Measurements from ENCODE around the gene ALKBH7.
"Not testable (repeated sequence)": the region's sequence is repeated elsewhere in the genome, so short reads cannot be mapped to it uniquely, and the experiment has no call there.

Gene ALKBH7

GRCh38 chr19:6372594-6373095 is at the start of gene ALKBH7:
TSS of gene ALKBH7 (plus strand) at chr19:6372794. CDS start at chr19:6372821, 27 bp downstream.
- peak; percentile 100 for DNase-seq

- no peak for DNase-seq
These were observed 47.8 kb upstream of the ALKBH7 start for GRCh38 chr19:6324757-6325156.

DNA sequence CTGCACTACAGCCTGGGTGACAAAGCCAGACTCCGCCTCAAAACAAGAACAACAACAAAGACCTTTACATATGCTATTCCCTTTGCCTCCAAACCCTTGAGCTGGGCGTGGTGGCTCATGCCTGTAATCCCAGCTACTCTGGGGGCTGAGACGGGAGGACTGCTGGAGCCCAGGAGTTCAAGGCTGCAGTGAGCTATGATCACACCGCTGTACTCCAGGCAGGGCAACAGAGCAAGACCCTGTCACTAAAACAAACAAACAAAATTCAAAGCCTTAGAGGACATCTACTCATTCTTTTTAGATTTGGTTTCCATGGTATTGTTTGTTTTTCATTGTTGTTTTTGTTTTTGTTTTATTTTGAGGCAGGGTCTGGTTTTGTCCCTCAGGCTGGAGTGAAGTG is 47.0 kb upstream of the ALKBH7 start:
- no peak for DNase-seq

- DNase-seq: no peak
These were observed 45.8 kb upstream of the ALKBH7 start for GRCh38 chr19:6326815-6327214.

DNA sequence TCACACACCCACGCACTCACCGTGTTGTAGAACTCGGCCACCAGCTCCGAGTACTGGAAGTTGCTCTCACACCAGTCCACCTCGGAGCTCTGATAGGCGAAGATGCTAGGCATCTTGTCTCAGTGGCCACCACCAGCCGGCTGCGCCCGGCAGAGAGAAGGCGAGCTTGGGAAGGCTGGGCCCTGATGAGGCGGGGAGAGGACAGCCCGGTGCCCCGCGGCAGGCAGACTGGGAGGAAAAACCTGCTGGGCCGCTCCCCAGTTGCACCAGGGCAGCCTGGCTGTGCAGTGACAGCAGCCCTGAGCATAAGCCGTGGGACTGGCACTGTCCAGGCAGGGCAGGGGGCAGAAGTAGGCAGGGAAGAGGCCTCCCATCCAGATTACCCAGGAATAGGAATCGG is 39.2 kb upstream of the ALKBH7 start, which contains the start of gene ACER1:
ACER1 (minus strand) TSS at position 174 of the 400 bp plus-strand sequence; CDS start at position 113, 61 bp downstream.
- DNase-seq: no peak

DNA sequence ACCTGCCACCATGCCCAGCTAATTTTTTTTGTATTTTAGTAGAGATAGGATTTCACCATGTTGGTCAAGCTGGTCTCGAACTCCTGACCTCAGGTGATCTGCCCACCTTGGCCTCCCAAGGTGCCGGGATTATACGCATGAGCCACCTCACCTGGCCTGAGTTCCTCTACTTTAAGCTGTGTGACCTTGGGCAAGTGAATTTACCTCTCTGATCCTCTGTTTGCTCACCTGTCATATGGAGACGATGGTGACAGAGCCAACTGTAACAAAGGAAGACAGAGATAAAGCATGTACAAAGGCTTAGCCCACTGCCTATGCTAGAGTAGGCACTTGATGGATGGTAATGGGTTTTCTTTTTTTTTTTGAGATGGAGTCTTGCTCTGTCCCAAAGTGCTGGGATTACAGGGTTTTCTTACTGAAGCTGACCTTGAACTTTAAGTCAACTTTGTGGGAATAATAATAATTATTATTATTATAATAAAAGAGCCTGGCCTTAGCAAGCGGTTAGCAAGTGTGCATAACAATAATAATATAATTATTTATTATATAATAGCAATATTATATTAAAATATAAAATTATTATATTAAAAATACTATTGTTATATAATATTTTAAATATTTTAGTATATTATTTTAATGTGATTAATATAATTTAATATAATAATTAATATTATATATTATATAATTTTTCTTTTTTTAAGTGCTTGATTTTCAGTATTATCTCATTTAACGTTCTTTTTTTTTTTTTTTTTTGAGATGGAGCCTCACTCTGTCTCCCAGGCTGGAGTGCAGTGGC is 37.9 kb upstream of the ALKBH7 start:
- no peak for DNase-seq

GRCh38 chr19:6340493-6341201 is 31.9 kb upstream of the ALKBH7 start:
- DNase-seq: no peak

DNA sequence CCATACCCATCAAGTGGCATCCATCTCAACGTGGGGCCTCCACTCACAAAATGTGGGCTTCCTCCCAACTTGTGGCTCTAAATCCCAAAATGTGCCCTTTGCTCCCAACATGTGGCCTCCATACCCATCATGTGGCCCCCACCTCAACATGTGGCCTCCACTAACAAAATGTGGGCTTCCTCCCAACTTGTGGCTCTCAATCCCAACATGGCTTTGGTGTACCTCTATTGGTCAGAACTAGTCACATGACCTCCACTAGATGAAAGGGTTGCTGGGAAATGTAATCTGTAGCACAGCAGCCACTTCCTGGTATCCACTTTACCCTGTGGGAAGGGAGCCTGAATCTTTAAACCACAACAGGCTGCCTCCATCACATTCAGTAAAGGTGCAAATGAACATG is 29.1 kb upstream of the ALKBH7 start:
- DNase-seq: peak; percentile 30

DNA sequence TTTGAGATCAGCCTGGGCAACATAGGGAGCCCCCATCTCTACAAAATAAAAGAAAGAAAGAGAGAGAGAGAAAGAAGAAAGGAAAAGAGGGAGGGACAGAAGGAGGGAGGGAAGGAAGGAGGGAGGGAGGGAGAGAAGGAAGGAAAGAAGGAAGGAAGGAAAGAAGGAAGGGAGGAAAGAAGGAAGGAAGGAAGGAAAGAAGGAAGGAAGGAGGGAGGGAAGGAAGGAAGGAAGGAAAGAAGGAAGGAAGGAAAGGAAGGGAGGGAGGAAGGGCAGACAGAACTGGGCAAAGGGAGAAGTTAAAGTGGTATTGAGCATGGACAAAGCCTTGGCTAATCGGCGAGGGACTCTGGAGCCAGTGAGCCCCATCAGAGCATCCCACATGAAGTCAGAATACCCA is 23.3 kb upstream of the ALKBH7 start:
- not testable (repeated sequence) for DNase-seq

GRCh38 chr19:6350688-6351087 is 21.9 kb upstream of the ALKBH7 start:
- no peak for DNase-seq

- DNase-seq: no peak
These were observed 20.0 kb upstream of the ALKBH7 start for GRCh38 chr19:6352381-6353165.

- no peak for DNase-seq
These were observed 18.4 kb upstream of the ALKBH7 start for GRCh38 chr19:6354098-6354674.

DNA sequence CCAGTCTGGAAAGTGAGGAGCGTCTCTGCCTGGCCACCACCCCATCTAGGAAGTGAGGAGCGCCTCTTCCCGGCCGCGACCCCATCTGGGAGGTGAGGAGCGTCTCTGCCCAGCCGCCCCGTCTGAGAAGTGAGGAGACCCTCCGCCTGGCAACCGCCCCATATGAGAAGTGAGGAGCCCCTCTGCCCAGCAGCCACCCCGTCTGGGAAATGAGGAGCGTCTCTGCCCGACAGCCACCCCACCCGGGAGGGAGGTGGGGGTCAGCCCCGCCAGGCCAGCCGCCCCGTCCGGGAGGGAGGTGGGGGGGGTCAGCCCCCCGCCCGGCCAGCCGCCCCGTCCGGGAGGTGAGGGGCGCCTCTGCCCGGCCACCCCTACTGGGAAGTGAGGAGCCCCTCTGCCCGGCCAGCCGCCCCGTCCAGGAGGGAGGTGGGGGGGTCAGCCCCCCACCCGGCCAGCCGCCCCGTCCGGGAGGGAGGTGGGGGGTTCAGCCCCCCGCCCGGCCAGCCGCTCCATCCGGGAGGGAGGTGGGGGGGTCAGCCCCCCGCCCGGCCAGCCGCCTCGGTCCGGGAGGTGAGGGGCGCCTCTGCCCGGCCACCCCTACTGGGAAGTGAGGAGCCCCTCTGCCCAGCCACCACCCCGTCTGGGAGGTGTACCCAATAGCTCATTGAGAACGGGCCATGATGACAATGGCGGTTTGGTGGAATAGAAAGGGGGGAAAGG is 17.1 kb upstream of the ALKBH7 start:
- DNase-seq: not testable (repeated sequence)

DNA sequence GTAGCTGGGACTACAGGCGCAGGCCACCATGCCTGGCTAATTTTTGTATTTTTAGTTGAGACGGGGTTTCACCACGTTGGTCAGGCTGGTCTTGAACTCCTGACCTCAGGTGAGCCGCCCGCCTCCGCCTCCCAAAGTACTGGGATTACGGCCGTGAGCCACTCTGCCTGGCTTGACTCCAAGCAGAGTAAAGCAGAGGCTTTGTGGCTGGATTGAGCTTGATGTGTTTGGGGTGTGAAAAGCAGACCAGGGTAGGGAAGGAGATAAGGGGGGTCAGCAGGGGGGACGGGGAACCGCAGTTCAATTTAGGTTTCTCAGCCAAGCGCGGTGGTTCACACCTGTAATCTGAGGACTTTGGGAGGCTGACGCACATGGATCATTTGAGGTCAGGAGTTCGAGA is 15.4 kb upstream of the ALKBH7 start:
- no peak for DNase-seq

DNA sequence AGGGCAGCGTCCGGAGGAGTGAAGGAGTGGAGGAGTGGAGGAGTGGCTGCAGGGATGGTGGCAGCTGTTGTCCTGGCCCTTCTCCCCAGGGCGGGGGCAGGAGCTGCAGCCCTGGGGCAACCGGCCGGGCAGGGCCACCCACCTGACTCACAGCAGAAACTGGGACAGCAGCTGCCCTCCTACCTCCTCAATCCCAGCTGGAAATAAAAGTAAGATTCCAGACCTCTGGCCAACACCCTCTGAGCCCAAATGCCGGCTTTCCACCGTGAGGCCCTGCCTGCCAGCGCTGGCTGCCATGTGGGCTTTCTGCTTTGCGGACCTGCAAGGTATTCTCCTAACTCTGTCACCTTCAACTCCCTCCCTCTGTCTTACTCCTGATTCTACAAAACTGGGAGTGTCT is 14.6 kb upstream of the ALKBH7 start:
- no peak for DNase-seq

DNA sequence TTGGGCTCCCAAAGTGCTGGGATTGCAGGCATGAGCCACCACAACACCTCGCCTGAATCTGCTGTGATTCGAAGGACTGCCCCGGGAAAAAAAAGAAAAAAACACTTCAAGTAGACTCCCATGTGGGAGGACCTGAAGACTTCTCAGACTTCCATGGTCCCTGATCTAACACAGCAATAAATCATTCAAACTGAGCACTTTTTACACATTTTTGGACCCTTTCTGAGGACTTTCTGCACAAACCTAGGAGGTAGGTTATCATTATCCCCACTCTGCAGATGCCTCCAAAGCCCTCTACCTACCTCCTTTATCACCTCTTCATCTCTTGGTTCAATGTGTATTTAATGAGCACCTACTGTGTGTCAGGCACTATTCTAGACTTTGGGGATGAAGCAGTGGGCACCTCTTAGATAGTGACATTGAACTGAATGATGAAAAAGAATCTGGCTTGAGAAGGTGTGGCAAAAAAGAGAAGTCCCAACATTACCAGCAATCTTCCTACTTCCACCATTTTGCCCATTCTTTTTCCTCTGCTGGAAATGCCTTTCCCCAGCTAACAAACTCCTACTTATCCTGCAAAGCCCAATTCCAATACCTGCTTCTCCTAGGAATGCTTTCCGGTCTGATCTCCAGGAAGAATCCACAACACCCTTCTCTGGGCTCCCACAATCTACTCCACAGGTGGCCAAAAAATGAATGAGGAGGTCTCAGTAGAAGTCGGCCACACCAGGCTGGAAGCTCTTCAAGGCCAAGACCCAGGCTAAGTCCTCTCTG is 12.8 kb upstream of the ALKBH7 start:
- no peak for DNase-seq

DNA sequence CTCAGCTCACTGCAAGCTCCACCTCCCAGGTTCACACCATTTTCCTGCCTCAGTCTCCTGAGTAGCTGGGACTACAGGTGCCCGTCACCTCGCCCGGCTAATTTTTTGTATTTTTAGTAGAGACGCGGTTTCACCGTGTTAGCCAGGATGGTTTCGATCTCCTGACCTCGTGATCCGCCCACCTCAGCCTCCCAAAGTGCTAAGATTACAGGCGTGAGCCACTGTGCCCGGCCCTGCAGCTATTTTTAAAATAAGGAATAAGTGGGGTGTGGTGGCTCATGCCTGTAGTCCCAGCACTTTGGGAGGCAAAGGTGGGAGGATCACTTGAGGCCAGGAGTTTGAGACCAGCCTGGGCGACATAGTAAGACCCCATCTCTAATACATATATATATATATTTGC is 12.1 kb upstream of the ALKBH7 start:
- not testable (repeated sequence) for DNase-seq

GRCh38 chr19:6360857-6361216 is 11.8 kb upstream of the ALKBH7 start:
- DNase-seq: not testable (repeated sequence)

DNA sequence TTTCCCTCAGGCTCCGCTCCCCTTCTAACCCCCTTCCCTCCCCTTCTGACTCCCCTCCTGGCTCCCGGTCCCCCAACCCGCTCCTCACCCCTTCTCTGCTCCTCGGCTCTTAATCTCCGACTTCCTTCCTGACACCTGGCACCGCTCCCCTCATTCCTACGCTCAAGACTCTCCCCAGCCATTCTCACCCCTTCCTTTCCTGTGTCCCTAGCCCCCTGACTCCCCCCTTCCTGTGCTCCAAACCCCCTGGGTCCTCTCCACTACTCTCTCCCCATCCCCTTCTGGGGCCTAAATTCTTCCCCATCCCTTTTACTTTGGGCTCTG is 10.6 kb upstream of the ALKBH7 start:
- DNase-seq: no peak

DNA sequence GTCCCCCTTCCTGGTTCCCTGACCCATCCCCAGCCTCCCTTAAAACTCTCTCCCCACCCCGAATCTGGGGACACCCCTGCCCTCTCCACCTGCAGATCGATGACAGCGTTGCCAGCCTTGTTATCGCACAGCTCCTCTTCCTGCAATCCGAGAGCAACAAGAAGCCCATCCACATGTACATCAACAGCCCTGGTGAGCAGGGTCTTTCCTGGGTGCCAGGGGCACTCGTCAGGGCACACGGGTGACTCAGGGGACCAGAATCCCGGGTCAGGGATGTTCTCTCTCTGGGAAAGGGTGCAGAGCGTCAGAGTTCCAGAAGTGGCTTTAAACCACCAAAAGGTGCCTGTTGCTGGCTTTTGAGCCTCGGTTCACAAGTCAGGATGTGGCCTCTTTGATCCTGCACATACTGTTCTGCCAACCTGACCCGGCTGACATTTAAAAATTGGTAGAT is 10.2 kb upstream of the ALKBH7 start:
- DNase-seq: no peak

DNA sequence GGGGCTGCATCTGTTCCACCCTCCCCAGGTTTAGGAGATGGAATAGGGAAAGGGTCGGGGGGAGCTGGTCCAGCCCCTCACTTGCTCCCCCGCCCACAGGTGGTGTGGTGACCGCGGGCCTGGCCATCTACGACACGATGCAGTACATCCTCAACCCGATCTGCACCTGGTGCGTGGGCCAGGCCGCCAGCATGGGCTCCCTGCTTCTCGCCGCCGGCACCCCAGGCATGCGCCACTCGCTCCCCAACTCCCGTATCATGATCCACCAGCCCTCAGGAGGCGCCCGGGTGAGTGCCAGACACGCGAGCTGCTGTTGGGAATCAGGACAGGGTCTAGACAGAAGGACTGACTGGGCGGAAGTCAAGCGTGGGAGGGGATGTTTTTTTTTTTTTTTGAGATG is 8.2 kb upstream of the ALKBH7 start:
- DNase-seq: no peak
